ENCODE data around the gene QKI.
"Not testable (repeated sequence)": the region's sequence is repeated elsewhere in the genome, so short reads cannot be mapped to it uniquely, and the experiment has no call there.

DNA sequence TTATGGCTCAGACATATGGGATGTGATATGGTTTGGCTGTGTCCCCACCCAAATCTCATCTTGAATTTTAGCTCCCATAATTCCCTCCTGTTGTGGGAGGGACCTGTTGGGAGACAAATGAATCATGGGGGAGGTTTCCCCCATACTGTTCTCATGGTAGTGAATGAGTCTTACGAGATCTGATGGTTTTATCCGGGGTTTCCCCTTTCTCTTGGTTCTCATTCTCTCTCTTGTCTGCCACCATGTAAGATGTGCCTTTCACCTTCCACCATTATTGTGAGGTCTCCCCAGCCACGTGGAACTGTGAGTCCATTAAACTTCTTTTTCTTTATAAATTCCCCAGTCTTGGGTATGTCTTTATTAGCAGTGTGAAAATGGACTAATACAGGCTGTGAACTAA is 31.1 kb upstream of the QKI start:
- not testable (repeated sequence) for TF ChIP-seq CTCF (IDR thresholded peaks at IDR 0.05; ENCODE audit: borderline replicate concordance, extremely low read depth, low read length, poor library complexity, severe bottlenecking); EZH2 (IDR thresholded peaks at IDR 0.05; ENCODE audit: borderline replicate concordance, low read depth, low read length, severe bottlenecking)

Measured in DND-41 (cell line).